NOMO-1 treated with DMSO at 0.1 percent for 48 hours (cell line): ENCODE results near the gene PICALM.
"Not testable (repeated sequence)": the region's sequence is repeated elsewhere in the genome, so short reads cannot be mapped to it uniquely, and the experiment has no call there.

Experiments
- DNase-seq: peaks from one replicate; lab custom pipeline; 2025; ENCODE audit not compliant: unreplicated experiment; lab: John Stamatoyannopoulos, UW

The PICALM gene

GRCh38 chr11:85945296-85945695 is 123.6 kb downstream of the PICALM start:
- DNase-seq = no peak

- peak; percentile 56 for DNase-seq
Measured at GRCh38 chr11:85941380-85941973, 127.4 kb downstream of the PICALM start.

GRCh38 chr11:85939099-85940015 is 129.5 kb downstream of the PICALM start:
- no peak for DNase-seq

DNA sequence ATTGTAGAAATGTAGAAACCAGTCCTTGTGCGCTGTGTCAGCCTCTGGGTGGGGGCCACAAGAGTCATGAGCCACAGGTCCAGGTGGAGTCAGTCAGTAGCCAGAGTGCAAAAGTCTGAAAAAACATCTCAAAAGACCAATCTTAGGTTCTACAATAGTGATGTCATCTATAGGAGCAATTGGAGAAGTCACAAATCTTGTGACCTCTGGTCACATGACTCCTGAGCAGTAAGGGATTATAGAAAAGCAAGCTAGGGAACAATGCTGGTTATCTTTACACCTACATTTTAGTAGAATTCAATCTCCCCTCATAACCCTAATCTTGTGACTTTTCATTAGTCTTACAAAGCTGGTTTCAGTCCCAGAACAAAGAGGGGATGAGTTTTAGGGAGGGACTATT is 131.0 kb downstream of the PICALM start:
- DNase-seq = no peak

GRCh38 chr11:85935751-85936150 is 133.1 kb downstream of the PICALM start:
- DNase-seq = no peak

DNA sequence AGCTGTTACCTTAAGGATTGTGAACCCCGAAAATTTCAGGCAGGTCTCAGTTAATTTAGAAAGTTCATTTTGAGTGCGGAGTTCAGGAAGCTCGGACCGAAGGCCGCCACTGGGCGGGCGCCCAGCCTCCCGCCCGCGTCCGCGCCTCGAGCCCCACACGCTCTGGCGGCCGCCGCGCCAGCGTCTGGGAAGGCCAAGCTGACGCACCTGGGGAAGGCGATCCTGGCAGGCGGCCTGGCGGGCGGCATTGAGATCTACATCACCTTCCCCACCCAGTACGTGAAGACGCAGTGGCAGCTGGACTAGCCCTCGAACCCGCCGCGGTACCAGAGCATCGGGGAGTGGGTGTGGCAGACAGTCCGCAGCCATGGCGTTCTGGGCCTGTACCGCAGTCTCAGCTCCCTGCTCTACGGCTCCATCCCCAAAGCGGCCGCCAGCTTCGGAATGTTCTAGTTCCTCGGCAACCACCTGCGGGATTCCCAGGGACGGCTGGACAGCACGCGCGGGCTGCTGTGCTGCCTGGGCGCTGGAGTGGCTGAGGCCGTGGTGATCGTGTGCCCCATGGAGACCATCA is 134.2 kb downstream of the PICALM start:
- no peak for DNase-seq

DNA sequence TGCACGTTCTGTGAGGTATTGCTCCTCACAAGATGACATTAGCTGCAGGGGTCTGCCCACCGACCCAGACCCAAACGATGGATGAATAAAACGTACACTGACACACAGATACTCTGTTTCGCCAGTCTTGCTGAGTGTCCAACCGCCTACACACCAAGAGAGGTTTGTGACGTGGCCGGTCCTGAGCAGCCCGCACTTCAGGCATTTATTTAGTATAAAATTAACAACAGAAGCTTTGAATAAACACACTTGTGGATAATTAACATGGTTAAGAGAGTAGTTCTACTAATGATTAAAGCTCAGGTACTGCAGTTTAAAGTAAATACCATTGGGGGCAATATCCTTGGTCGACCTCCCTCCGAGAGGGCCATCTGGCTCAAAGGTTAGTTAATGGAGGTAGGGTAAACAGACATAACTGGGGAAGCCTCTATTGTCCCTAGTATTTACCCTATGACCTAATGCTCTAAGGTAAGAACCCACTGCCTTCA is 138.0 kb downstream of the PICALM start:
- DNase-seq = no peak

DNA sequence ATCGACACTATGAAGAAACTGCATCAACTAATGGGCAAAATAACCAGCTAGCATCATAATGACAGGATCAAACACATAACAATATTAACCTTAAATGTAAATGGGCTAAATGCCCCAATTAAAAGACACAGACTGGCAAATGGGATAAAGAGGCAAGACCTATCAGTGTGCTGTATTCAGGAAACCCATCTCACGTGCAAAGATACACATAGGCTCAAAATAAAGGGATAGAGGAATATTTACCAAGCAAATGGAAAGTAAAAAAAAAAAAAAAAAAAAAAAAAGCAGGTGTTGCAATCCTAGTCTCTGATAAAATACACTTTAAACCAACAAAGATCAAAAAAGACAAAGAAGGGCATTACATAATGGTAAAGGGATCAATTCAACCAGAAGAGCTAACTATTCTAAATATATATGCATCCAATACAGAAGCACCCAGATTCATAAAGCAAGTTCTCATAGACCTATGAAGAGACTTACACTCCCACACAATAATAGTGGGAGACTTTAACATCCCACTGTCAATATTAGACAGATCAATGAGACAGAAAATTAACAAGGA is 142.2 kb downstream of the PICALM start:
- DNase-seq = not testable (repeated sequence)

DNA sequence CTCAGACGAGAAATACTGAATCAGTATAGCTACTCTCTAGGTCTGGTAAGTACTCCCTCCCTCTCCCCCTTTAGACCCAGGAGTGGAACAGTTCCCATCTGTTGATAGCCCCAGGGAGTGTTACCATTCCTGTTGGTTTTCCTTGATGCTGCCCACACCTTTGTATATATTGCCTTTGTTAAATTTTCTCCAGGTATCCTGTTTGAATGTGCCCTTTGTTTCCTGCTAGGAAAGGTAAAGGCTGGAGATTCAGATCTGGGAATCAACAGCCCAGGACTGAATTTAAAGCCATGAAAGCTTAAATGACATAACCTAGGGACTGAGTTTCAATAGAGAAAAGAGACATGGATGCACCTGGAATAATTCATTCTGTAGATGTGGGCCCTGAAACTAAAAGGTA is 145.4 kb downstream of the PICALM start:
- DNase-seq = no peak

- no peak for DNase-seq
Measured at GRCh38 chr11:85922367-85922766, 146.5 kb downstream of the PICALM start.

- no peak for DNase-seq
Measured at GRCh38 chr11:85918910-85919794, 149.7 kb downstream of the PICALM start.

GRCh38 chr11:85914425-85914824 is 154.5 kb downstream of the PICALM start:
- no peak for DNase-seq

- peak; percentile 15 for DNase-seq
Measured at GRCh38 chr11:85913513-85913912, 155.4 kb downstream of the PICALM start.

- DNase-seq = no peak
Measured at GRCh38 chr11:85912414-85912813, 156.5 kb downstream of the PICALM start.
